ENCODE measurements around the gene PTGDR.

DNA sequence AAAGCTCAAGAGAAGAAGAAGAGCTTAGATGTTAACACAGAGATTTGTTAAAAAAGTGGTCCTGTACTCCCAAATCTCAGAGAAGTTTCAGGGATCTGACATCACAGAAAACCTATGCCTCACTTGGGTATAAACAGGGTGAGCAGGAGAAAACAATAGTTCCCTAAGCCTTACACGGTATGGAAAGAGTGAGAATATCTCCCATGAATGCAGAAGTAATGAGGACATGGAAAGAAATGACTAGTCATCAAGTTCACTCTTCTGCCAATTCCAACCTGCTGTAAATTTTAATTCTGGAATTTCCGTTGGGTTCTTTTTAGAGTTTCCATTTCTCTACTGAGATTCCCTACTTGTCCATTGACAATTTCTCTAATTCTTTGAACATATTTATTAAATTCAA, 40.4 kb downstream of the PTGDR start:
- TF ChIP-seq, protein P1, sequence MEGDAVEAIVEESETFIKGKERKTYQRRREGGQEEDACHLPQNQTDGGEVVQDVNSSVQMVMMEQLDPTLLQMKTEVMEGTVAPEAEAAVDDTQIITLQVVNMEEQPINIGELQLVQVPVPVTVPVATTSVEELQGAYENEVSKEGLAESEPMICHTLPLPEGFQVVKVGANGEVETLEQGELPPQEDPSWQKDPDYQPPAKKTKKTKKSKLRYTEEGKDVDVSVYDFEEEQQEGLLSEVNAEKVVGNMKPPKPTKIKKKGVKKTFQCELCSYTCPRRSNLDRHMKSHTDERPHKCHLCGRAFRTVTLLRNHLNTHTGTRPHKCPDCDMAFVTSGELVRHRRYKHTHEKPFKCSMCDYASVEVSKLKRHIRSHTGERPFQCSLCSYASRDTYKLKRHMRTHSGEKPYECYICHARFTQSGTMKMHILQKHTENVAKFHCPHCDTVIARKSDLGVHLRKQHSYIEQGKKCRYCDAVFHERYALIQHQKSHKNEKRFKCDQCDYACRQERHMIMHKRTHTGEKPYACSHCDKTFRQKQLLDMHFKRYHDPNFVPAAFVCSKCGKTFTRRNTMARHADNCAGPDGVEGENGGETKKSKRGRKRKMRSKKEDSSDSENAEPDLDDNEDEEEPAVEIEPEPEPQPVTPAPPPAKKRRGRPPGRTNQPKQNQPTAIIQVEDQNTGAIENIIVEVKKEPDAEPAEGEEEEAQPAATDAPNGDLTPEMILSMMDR (IDR thresholded peaks at IDR 0.05): no peak
- no peak for TF ChIP-seq POLR2A (IDR thresholded peaks at IDR 0.05)

All from breast epithelium (tissue), 3 donors.